Gastrocnemius medialis (tissue), 4 donors: Measurements from ENCODE around the gene EHBP1L1.

ENCODE experiments used
- CTCF ChIP-seq, 5 experiments: fragments of 450-650 bp in 3 of 5; fragments of 200-600 bp in 2 of 5; sonication (generic) in 2 of 5; IDR thresholded peaks in 4 of 5; conservative IDR thresholded peaks in 1 of 5; 1 replicate in 4 of 5; 2 replicates in 1 of 5; pipeline ENCODE4 v1.5.1; 2016 to 2019; ENCODE audit warnings: antibody characterized with exemption in 5 of 5, mild to moderate bottlenecking in 3 of 5, moderate library complexity in 3 of 5
- POLR2A ChIP-seq, 2 donors: fragments of 450-650 bp; IDR thresholded peaks; one replicate each; pipeline ENCODE4 v1.6.1; 2017; ENCODE audit warnings: antibody characterized with exemption in 2 of 2, mild to moderate bottlenecking in 2 of 2, moderate library complexity in 2 of 2

GRCh38 chr11:65541093-65541982 lies 34.5 kb upstream of the EHBP1L1 start:
- TF ChIP-seq CTCF (IDR thresholded peaks at IDR 0.05 in 4 of 5, conservative IDR thresholded peaks at IDR 0.05 in 1 of 5) = no peak
- no peak for TF ChIP-seq POLR2A (IDR thresholded peaks at IDR 0.05)
